GM19372 (cell line): Measurements from ENCODE around the gene ERVMER34-1.

Experiments used
- ATAC-seq: cut with Tn5 transposase; IDR thresholded peaks from one replicate; pipeline ENCODE4 v1.9.1; 2021; ENCODE audit warnings: mild to moderate bottlenecking, low read depth, moderate library complexity; ENCODE audit not compliant: unreplicated experiment

ERVMER34-1 gene, protein sequence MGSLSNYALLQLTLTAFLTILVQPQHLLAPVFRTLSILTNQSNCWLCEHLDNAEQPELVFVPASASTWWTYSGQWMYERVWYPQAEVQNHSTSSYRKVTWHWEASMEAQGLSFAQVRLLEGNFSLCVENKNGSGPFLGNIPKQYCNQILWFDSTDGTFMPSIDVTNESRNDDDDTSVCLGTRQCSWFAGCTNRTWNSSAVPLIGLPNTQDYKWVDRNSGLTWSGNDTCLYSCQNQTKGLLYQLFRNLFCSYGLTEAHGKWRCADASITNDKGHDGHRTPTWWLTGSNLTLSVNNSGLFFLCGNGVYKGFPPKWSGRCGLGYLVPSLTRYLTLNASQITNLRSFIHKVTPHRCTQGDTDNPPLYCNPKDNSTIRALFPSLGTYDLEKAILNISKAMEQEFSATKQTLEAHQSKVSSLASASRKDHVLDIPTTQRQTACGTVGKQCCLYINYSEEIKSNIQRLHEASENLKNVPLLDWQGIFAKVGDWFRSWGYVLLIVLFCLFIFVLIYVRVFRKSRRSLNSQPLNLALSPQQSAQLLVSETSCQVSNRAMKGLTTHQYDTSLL

DNA sequence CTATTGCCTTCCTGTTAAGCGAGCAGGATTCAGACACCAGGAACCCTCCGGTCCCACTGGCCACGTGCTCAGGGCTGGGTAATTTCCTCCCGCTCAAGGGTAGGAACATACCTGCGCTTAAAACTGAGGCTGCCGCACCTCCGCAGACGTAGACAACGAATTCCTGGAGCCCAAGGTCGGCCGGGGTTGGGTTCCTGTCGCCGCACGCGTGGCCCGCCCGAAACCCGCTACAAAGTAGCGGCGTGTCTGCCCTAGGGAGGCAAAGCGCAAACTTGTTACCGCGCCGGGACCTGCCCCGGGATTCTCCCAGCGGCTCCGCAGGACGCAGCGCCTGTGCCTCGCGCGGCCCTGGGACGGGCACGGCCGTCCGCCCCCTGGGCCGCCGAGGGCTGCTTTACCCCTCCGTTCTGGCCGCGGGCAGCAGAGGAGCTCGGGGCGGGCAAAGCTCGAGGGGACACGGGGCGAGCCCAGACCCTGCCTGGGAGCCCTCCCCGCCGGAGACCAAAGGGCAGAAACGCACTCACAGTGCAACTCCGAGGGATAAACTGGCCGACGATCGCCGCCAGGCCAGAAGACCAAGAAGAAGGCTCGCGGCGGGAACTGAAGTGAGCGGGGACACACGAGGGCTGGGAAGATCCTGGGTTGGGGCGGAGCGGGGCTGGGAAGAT lies at the start of gene ERVMER34-1:
Gene ERVMER34-1, minus strand, starts transcription at position 607 of the 668 bp plus-strand sequence. CDS start 5,905 bp downstream, outside the sequence.
- ATAC-seq = no peak

GRCh38 chr4:52799813-52800212 lies 48.6 kb upstream of the ERVMER34-1 start:
- no peak for ATAC-seq

DNA sequence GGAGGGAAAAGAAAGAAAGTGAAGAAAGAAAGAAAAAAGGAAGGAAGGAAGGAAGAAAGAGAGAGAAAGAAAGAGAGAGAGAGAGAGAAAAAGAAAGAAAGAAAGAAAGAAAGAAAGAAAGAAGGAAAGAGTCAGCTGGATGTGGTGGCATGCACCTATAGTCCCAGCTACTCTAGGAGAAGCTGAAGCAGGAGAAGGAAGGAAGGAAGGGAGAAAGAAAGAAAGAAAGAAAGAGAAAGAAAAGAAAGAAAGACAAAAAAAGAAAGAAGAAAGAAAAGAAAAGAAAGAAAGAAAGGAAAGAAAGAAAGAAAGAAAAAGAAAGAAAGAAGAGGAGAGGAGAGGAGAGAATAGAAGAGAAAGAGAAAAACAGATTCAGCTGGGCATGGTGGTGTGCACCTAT lies 44.3 kb upstream of the ERVMER34-1 start:
- ATAC-seq = no peak

DNA sequence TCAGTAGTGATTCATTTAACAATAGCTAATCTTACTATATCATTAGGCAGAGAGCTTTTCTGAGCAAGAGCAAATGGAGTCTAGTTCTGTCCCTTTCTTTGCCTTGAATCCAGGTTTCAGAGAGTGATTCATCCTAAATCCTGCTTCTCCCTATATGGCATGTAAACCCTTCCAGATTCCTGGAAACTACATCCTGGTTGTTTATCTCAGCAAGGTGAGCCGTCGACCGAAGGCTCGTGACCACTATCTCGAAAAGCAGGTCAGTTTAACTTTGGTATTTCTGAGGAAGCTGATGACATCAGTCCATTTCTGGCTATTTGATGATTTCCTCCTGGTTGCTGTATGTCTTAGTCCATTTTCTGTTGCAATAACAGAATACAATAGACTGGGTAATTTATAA lies 40.7 kb upstream of the ERVMER34-1 start:
- ATAC-seq = no peak

- no peak for ATAC-seq
Observed at GRCh38 chr4:52789774-52790173, 38.5 kb upstream of the ERVMER34-1 start.

DNA sequence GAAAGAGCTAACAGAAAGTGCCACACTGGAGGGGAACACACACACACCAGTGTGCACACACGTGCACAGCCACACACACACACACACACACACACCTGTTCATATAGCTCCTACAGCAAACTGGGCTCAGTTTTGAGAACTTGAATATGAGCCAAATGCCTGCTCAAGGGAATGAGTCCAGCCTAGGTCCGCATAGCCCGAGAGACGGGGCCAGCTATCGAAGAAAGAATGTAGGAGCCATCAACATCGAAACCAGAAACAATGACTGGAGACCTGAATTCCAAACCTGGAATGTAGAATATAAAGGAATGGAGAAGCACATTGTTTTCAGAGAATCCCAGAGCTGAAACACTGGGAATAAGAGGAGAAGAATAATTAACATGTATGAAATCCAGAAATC lies 37.6 kb upstream of the ERVMER34-1 start:
- no peak for ATAC-seq

GRCh38 chr4:52783069-52783468 lies 31.8 kb upstream of the ERVMER34-1 start:
- ATAC-seq = no peak

- ATAC-seq = no peak
Observed at GRCh38 chr4:52780617-52781354, 29.6 kb upstream of the ERVMER34-1 start.

DNA sequence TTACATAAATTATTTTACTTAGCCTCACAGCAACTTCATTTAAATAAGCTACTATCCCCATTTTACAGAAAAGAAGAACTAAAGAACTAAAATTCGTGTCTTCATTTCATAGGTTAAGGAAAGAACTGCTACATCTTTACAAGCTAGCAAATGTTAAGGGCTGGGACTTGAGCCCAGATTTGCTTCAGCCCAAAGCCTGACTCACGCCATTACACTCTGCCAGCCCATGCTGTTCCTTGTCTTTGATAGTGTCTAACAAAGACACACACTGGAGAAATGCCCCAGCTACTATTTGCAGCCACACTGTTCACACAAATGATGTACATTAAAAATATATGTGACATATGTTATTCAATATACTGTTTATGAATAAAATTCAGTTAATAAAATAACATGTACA lies 29.0 kb upstream of the ERVMER34-1 start:
- ATAC-seq = no peak

DNA sequence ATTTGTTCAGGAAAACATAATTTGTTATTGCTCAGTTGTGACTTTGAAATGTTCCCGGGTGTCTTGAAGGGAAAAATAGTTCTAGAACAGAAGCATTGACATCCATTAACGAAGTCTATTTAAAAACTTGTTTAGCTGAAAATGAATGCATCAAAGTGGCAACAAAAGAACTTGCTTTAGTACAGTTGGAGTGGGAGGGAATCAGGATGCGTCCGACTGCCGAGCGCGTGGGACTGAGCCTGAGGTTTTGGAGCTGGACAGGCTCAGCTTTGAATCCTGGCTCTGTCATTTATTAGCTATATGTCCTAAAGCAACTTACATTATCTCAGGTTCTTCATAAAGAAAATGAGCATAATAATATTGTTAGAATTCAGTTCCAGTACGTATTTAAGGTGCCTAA lies 9.0 kb upstream of the ERVMER34-1 start:
- ATAC-seq = no peak

- ATAC-seq = no peak
Observed at GRCh38 chr4:52755426-52755825, 4.2 kb upstream of the ERVMER34-1 start.

DNA sequence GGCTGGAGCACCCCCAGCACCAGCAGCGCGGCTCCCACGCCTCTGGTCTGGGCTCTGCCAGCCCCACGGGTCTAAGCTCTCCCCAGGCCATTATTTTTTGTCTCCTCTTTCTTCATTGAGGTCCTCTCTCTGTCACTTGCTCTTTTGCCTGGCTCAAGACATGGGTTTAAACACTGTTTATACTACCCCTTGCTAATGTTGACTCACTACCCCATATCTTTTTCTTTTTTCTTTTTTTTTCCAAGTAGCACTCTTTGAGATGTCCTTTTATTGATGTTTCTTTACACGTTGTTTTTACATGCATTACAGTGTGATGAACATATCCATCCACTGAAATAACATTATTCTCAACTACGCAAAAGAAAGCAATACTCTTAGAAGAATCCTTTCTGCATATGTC lies 1.7 kb upstream of the ERVMER34-1 start:
- ATAC-seq = no peak

DNA sequence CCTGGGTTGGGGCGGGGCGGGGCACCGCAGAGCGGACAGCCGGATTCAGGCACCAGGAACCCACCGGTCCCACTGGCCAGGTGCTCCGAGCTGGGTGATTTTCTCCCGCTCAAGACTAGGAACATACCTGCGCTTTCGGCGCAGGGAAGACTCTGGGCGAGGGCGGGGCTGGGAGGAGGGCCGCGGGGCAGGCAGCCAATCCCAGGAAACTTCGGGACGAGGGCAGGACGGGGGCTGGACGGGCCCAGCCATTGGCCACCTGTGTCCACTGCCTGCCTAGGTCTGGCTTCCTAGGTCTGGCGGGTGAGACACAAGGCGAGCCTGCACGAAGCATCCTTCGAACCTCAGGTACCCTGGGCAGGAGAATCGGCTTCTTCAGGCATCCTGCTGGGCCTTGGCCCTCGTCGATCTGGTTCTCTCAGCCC lies 274 bp upstream of the ERVMER34-1 start:
- ATAC-seq = no peak

DNA sequence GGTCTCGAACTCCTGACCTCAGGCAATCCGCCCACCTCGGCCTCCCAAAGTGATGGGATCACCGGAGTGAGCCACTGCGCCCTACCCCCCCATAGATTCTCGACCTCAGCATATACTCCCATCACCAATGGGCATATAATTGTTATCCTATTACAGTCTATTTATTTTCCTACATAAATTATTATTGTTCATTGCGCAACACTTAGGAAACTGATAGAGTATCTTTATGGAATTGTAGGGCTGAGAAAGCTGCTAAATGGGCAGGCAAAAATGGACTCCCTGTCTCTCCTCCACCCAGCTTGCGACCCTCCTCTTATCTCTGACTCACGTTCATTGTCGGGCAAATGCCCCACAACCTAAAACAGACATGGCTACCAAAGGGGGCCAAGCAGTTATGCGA lies 1.0 kb downstream of the ERVMER34-1 start:
- ATAC-seq = no peak

GRCh38 chr4:52748432-52748831 lies 2.8 kb downstream of the ERVMER34-1 start:
- ATAC-seq = no peak

- no peak for ATAC-seq
Observed at GRCh38 chr4:52744588-52744987, 6.6 kb downstream of the ERVMER34-1 start.

DNA sequence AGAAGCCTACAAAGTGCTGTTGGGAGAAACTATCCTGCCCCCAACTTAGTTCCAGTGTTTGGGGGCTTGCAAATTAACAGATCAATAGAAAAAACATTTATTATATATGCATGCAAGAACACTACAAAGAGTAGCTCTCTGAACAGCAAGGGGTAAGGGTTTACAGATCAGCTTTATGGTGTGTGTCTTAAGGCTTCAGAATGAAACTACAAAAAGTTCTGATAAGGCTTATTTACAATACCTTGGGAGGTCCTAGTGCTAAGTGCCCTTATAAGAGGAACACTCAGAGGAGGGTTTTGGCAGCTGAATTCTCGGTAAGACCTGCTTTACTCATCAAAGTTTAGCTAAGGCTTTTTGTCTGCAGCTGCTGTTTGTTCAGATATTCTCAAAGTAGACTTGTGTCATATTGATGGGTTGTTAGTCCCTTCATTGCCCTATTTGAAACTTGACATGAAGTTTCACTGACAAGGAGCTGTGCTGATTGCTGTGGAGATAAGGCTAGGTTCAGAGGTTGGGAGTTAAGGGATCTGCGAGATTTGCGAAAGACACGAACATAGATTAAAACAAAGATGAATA lies 7.7 kb downstream of the ERVMER34-1 start:
- ATAC-seq = no peak

- ATAC-seq = no peak
Observed at GRCh38 chr4:52729586-52729985, 21.6 kb downstream of the ERVMER34-1 start.

DNA sequence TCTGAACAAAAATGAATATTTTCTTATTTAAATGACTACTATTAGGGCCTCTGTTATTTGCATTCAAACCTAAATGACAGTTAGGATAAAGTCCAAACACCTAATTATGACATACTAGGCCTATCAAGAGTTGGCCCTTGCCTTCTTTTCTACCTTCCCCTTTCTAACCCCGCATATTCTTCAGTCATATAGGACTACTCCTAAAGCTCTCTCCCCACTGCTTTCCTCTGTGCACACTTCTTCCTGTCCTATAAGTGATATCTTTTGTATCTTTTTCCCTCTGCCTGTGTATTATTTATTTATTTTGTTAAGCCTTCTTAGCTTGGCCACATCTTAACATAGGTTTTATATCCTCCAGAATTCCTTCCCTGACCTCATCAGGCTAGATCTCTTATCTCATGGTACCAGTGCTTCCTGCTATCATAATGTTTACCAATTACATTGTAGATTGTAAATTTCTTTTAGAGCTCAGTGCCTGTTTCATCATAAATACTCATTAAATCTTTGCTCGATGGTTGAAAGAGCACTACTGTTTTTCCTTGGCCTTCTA lies 22.5 kb downstream of the ERVMER34-1 start:
- ATAC-seq = no peak

- no peak for ATAC-seq
Observed at GRCh38 chr4:52726826-52727580, 24.2 kb downstream of the ERVMER34-1 start.
